ENCODE results near the gene TNFSF11. TPM values are rescaled to one million over a fixed set of nuclear protein-coding genes. Genes with fewer than 3 reads are reported as not detected.

The TNFSF11 gene
- total and polyA plus RNA-seq, 2 of the 4 experiments (the other 2 are of a cell fraction) = not detected

- H3K9ac ChIP-seq (ENCODE audit: low read depth, low read length) = no peak overlapping the region
- H3K27me3 ChIP-seq (ENCODE audit: control insufficient read depth, insufficient read depth, low read length) = peaks cover 21% of the 10 kb centered on the region
- BruUV-seq (replicated peaks) = no TSS peak
- no peak for ATAC-seq (ENCODE audit: low read depth)
- dilution Hi-C loops (cut with HindIII; ENCODE audit: low sequenced_read_pairs, unreplicated experiment) (no loop called here), intact Hi-C loops (cut with micrococcal nuclease) (no loop called here), in situ Hi-C loops (cut with MboI; ENCODE audit: low sequenced_read_pairs) (no loop called here)
- H3K79me1 ChIP-seq (ENCODE audit: low read depth in 1 of 2, low read length in 2 of 2) = no peaks in the 10 kb centered on the region
- ChIA-PET POLR2A (ENCODE audit: unreplicated experiment) (no interaction called here), CTCF (no interaction called here)
- no peak overlapping the region for H4K91ac ChIP-seq (ENCODE audit: insufficient read depth, low read depth, low read length)
- TF ChIP-seq CEBPB (IDR thresholded peaks at IDR 0.05; ENCODE audit: low read depth, low read length) (no peak), CHD1 (IDR thresholded peaks at IDR 0.05; ENCODE audit: low read depth, low read length) (no peak), RCOR1 (IDR thresholded peaks at IDR 0.05; ENCODE audit: insufficient replicate concordance, low read length) (no peak), SMC3 (IDR thresholded peaks at IDR 0.05; ENCODE audit: low read depth, low read length) (no peak), POLR2A (IDR thresholded peaks at IDR 0.05; ENCODE audit: low read depth, low read length) (no peak), FOS (IDR thresholded peaks at IDR 0.05; ENCODE audit: low read depth, low read length) (no peak), RFX5 (IDR thresholded peaks at IDR 0.05; ENCODE audit: low read depth, low read length) (no peak), MAFK (IDR thresholded peaks at IDR 0.05; ENCODE audit: low read depth, low read length) (no peak), NFE2L2 (IDR thresholded peaks at IDR 0.05; ENCODE audit: low read depth, low read length) (no peak)
- TF ChIP-seq, protein P1, sequence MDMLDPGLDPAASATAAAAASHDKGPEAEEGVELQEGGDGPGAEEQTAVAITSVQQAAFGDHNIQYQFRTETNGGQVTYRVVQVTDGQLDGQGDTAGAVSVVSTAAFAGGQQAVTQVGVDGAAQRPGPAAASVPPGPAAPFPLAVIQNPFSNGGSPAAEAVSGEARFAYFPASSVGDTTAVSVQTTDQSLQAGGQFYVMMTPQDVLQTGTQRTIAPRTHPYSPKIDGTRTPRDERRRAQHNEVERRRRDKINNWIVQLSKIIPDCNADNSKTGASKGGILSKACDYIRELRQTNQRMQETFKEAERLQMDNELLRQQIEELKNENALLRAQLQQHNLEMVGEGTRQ (IDR thresholded peaks at IDR 0.05; ENCODE audit: low read depth, low read length) = no peak
- TF ChIP-seq, protein P2, sequence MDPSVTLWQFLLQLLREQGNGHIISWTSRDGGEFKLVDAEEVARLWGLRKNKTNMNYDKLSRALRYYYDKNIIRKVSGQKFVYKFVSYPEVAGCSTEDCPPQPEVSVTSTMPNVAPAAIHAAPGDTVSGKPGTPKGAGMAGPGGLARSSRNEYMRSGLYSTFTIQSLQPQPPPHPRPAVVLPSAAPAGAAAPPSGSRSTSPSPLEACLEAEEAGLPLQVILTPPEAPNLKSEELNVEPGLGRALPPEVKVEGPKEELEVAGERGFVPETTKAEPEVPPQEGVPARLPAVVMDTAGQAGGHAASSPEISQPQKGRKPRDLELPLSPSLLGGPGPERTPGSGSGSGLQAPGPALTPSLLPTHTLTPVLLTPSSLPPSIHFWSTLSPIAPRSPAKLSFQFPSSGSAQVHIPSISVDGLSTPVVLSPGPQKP (IDR thresholded peaks at IDR 0.05; ENCODE audit: borderline replicate concordance, low read depth, low read length) = no peak
- TF ChIP-seq, protein P3, sequence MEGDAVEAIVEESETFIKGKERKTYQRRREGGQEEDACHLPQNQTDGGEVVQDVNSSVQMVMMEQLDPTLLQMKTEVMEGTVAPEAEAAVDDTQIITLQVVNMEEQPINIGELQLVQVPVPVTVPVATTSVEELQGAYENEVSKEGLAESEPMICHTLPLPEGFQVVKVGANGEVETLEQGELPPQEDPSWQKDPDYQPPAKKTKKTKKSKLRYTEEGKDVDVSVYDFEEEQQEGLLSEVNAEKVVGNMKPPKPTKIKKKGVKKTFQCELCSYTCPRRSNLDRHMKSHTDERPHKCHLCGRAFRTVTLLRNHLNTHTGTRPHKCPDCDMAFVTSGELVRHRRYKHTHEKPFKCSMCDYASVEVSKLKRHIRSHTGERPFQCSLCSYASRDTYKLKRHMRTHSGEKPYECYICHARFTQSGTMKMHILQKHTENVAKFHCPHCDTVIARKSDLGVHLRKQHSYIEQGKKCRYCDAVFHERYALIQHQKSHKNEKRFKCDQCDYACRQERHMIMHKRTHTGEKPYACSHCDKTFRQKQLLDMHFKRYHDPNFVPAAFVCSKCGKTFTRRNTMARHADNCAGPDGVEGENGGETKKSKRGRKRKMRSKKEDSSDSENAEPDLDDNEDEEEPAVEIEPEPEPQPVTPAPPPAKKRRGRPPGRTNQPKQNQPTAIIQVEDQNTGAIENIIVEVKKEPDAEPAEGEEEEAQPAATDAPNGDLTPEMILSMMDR (conservative IDR thresholded peaks at IDR 0.05; ENCODE audit: low read depth, low read length) = no peak
- H3K14ac ChIP-seq (replicated peaks; ENCODE audit: low read depth, low read length) = no peak overlapping the region
- no peaks in the 10 kb centered on the region for H3K9me3 ChIP-seq (ENCODE audit: control insufficient read depth, insufficient read depth, low read length)
- H4K5ac ChIP-seq (ENCODE audit: low read depth, low read length) = no peak overlapping the region
- H2BK5ac ChIP-seq (ENCODE audit: low read depth, low read length, poor library complexity, severe bottlenecking) = no peak overlapping the region
- H4K20me1 ChIP-seq (ENCODE audit: insufficient read depth, low read length) = no peaks in the 10 kb centered on the region
- H2AFZ ChIP-seq (replicated peaks; ENCODE audit: low read length, poor library complexity) = no peak overlapping the region
- H3K9me1 ChIP-seq (ENCODE audit: insufficient read depth, low read length) = no peaks in the 10 kb centered on the region
- H3K36me3 ChIP-seq (ENCODE audit: control insufficient read depth, insufficient read depth, low read length) = no peaks in the 10 kb centered on the region
- H3K18ac ChIP-seq (ENCODE audit: low read depth, low read length) = no peak overlapping the region
- no peak overlapping the region for H3K4ac ChIP-seq (ENCODE audit: low read depth, low read length)
- no peak overlapping the region for H3K4me2 ChIP-seq (ENCODE audit: low read depth, low read length)
- H4K8ac ChIP-seq (ENCODE audit: low read depth in 2 of 2, low read length in 2 of 2) = no peak overlapping the region
- H2AK9ac ChIP-seq (replicated peaks; ENCODE audit: low read depth, low read length, poor library complexity) = no peak overlapping the region
- WGBS, 2 experiments (ENCODE audit: extremely low coverage in 2 of 2, insufficient read length in 1 of 2) = no CpG with 5 or more reads among the region's 3 CpGs
- H3K27ac ChIP-seq (ENCODE audit: insufficient read depth, low read length) = no peak overlapping the region
- no peak overlapping the region for H2BK120ac ChIP-seq (ENCODE audit: low read depth, low read length)
- H2AK5ac ChIP-seq (ENCODE audit: low read depth, low read length) = no peak overlapping the region
- no peak overlapping the region for H2BK15ac ChIP-seq (ENCODE audit: low read depth, low read length)
- H3K23ac ChIP-seq (ENCODE audit: low read depth, low read length) = no peak overlapping the region
- no peaks in the 10 kb centered on the region for H3K4me1 ChIP-seq (ENCODE audit: control insufficient read depth, insufficient read depth, low read length)
- no peak overlapping the region for H3K4me3 ChIP-seq (ENCODE audit: insufficient read depth, low read depth, low read length)
- H3K56ac ChIP-seq (ENCODE audit: extremely low read depth, insufficient read depth, low read length) = no peak overlapping the region
- DNase-seq = no peak
- H2BK20ac ChIP-seq (ENCODE audit: low read depth, low read length) = no peak overlapping the region
Observed at GRCh38 chr13:42524487-42525034, 49.4 kb upstream of the TNFSF11 start.

Data from IMR-90 (cell line).